ENCODE measurements around the gene HEG1. TPM values are rescaled to one million over a fixed set of nuclear protein-coding genes. Genes with fewer than 3 reads are reported as not detected.
"Not testable (repeated sequence)": the region's sequence is repeated elsewhere in the genome, so short reads cannot be mapped to it uniquely, and the experiment has no call there.

Gene HEG1
- polyA plus RNA-seq, 1 experiment = 98.3 TPM

DNA sequence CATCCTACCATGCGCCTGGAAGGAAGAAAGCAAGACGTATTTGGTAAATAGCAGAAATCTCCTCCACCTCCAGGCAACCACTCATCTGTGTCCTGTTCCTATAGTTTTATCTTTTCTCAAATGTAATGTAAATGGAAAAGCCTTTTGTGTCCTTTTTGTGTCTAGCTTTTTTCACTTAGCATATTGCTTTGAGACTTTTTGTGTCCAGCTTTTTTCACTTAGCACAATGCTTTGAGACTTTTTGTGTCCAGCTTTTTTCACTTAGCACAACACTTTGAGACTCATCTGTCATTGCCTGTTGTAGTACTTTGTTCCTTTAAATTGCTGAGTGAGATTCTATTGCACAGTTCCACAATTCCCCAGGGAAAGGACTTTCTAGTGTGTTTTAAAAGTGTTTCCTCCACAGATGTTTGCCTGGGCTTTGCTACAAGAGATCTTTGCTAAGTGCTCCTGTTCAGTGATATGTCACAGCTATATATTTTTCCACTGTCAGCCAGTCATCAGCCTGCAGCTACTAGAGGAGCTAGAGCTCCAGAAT lies 93.3 kb downstream of the HEG1 start:
- DNase-seq (ENCODE audit: low read depth, low spot score) = no peak
- no peak overlapping the region for H3K27ac ChIP-seq (ENCODE audit: low read depth, low read length)
- no peaks in the 10 kb centered on the region for H3K27me3 ChIP-seq (ENCODE audit: control insufficient read depth, insufficient read depth, low read length)
- ChIA-PET CTCF (no interaction called here), POLR2A (interaction anchor here (0.5 to 0.6 kb wide), 2 partner anchors 137 to 252 kb away, joined by 3 to 4 read pairs; no protein-coding TSS in a partner anchor)
- H3K4me3 ChIP-seq (ENCODE audit: low read depth, low read length) = no peak overlapping the region
- TF ChIP-seq CTCF (IDR thresholded peaks at IDR 0.05; ENCODE audit: low read depth, low read length) = no peak
- no peaks in the 10 kb centered on the region for H3K9me3 ChIP-seq (ENCODE audit: control insufficient read depth, insufficient read depth, low read length)

GRCh38 chr3:124960698-124961097 lies 95.1 kb downstream of the HEG1 start:
- Histone ChIP-seq H3K27ac (ENCODE audit: low read depth, low read length) (no peak overlapping the region), H3K9me3 (ENCODE audit: control insufficient read depth, insufficient read depth, low read length) (no peaks in the 10 kb centered on the region), H3K4me3 (ENCODE audit: low read depth, low read length) (no peak overlapping the region), H3K27me3 (ENCODE audit: control insufficient read depth, insufficient read depth, low read length) (no peaks in the 10 kb centered on the region)
- DNase-seq (ENCODE audit: low read depth, low spot score) = no peak
- ChIA-PET POLR2A (no interaction called here), CTCF (no interaction called here)
- no peak for TF ChIP-seq CTCF (IDR thresholded peaks at IDR 0.05; ENCODE audit: low read depth, low read length)

GRCh38 chr3:124960105-124960504 lies 95.7 kb downstream of the HEG1 start:
- Histone ChIP-seq H3K9me3 (ENCODE audit: control insufficient read depth, insufficient read depth, low read length) (no peaks in the 10 kb centered on the region), H3K27me3 (ENCODE audit: control insufficient read depth, insufficient read depth, low read length) (no peaks in the 10 kb centered on the region), H3K4me3 (ENCODE audit: low read depth, low read length) (no peak overlapping the region), H3K27ac (ENCODE audit: low read depth, low read length) (no peak overlapping the region)
- TF ChIP-seq CTCF (IDR thresholded peaks at IDR 0.05; ENCODE audit: low read depth, low read length) = no peak
- ChIA-PET CTCF (interaction anchor here (1.5 kb wide), 1 partner anchor 9 kb away, joined by 3 read pairs; no protein-coding TSS in a partner anchor), POLR2A (no interaction called here)
- no peak for DNase-seq (ENCODE audit: low read depth, low spot score)

DNA sequence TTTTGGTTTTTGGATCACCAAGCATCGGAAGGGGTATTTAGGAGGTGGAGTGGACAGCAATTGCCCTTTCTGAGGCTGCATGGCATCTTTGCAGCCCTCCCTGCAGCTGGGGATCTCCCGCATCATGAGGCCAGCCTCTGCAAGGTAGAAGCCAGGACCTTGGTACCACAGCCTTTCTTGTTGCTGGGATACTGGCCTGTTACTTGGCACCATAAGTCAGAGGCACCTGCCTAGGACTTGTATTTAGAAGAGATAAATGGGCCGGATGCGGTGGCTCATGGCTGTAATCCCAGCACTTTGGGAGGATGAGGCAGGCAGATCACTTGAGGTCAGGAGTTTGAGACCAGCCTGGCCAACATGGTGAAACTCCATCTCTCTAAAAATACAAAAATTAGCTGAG lies 97.8 kb downstream of the HEG1 start:
- H3K9me3 ChIP-seq (ENCODE audit: control insufficient read depth, insufficient read depth, low read length); DNase-seq (ENCODE audit: low read depth, low spot score); H3K4me3 ChIP-seq (ENCODE audit: low read depth, low read length); H3K27me3 ChIP-seq (ENCODE audit: control insufficient read depth, insufficient read depth, low read length); CTCF ChIA-PET; H3K27ac ChIP-seq (ENCODE audit: low read depth, low read length); POLR2A ChIA-PET: not testable (repeated sequence)

DNA sequence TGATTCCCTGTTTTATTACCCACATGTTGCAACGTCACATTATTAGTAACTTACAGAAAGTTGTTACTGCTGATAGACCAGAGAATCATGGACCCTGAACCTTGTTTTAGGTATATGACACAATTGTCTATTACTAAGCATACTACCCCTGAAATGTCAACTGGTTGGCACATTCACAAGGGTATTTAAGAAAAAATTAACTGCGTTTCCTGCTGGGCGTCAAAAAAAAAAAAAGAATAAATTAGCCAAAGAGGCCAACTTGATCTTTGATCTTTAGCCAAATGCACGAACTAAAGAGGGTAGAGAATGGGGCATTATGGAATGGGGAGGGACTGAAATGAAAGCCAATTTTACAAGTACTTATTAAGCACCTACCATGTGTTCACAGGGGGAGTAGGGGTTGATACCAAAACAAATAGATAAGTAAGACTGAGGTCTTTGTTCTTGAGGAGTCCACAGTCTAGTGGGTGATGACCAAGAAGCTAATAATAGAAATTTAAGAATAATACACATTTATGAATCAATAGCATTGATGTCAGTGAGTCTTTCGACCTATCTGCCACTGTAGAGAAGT lies 103.4 kb downstream of the HEG1 start:
- H3K27me3 ChIP-seq (ENCODE audit: control insufficient read depth, insufficient read depth, low read length) = no peaks in the 10 kb centered on the region
- DNase-seq (ENCODE audit: low read depth, low spot score) = no peak
- no peak for TF ChIP-seq CTCF (IDR thresholded peaks at IDR 0.05; ENCODE audit: low read depth, low read length)
- CTCF ChIA-PET = interaction anchor here (1.2 to 2.1 kb wide), 2 partner anchors 23 to 191 kb away, joined by 5 to 6 read pairs; no protein-coding TSS in a partner anchor
- POLR2A ChIA-PET = no interaction called here
- no peaks in the 10 kb centered on the region for H3K9me3 ChIP-seq (ENCODE audit: control insufficient read depth, insufficient read depth, low read length)
- no peak overlapping the region for H3K27ac ChIP-seq (ENCODE audit: low read depth, low read length)
- H3K4me3 ChIP-seq (ENCODE audit: low read depth, low read length) = no peak overlapping the region
